H1 (cell line): ENCODE data around the gene RRAGC. TPM values are rescaled to one million over a fixed set of nuclear protein-coding genes. Genes with fewer than 3 reads are reported as not detected.

ENCODE experiments used
- CTCF ChIA-PET: fragments of 300-600 bp; sonication (Branson Sonifier 250); formaldehyde crosslinking; loops from one replicate; lab custom pipeline; 2021; ENCODE audit not compliant: partially characterized antibody; lab: Charles Lee
- POLR2A ChIA-PET: fragments of 300-600 bp; sonication (Branson Sonifier 250); formaldehyde crosslinking; loops from one replicate; lab custom pipeline; 2021; ENCODE audit warnings: inconsistent platforms; ENCODE audit not compliant: partially characterized antibody; lab: Charles Lee
- DNase-seq, 2 experiments: peaks; one replicate each; pipeline versions ENCODE4 v3.0.0 to v3.0.0-alpha.2; 2010 to 2022; ENCODE audit warnings: low spot score in 2 of 2, low read depth in 1 of 2, mixed read lengths in 1 of 2
- FAIRE-seq: peaks from 2 replicates; lab custom pipeline; 2011; peaks lifted over from hg19 to GRCh38; lab: Jason Lieb, UNC
- H2AFZ ChIP-seq: 2 replicates; pipeline ENCODE4 v1.8.1; 2012; ENCODE audit warnings: low read length, inconsistent platforms
- H2AK5ac ChIP-seq: 2 replicates; pipeline ENCODE4 v1.6.1; 2013; ENCODE audit warnings: low read depth, low read length
- H2BK120ac ChIP-seq: replicated peaks from 2 replicates; pipeline ENCODE3; 2013; ENCODE audit warnings: low read depth, low read length, inconsistent platforms
- H2BK12ac ChIP-seq: 2 replicates; pipeline ENCODE4 v1.6.1; 2013; ENCODE audit warnings: low read depth, low read length
- H2BK15ac ChIP-seq: 2 replicates; pipeline ENCODE4 v1.6.1; 2013; ENCODE audit warnings: low read length
- H2BK20ac ChIP-seq: 2 replicates; pipeline ENCODE4 v1.6.1; 2013; ENCODE audit warnings: low read length
- H2BK5ac ChIP-seq: 2 replicates; pipeline ENCODE4 v1.6.1; 2013; ENCODE audit warnings: low read depth, low read length
- H3K14ac ChIP-seq: 2 replicates; pipeline ENCODE4 v1.6.1; 2013; ENCODE audit warnings: inconsistent platforms; ENCODE audit not compliant: insufficient read length
- H3K18ac ChIP-seq: 2 replicates; pipeline ENCODE4 v1.6.1; 2013; ENCODE audit warnings: low read length; ENCODE audit errors: extremely low read depth
- H3K23ac ChIP-seq: 2 replicates; pipeline ENCODE4 v1.6.1; 2013; ENCODE audit warnings: inconsistent platforms; ENCODE audit not compliant: insufficient read length
- H3K23me2 ChIP-seq: 2 replicates; pipeline ENCODE4 v1.6.1; 2013; ENCODE audit warnings: low read depth, low read length
- H3K27ac ChIP-seq: 2 replicates; pipeline ENCODE4 v1.6.1; 2011; ENCODE audit warnings: low read depth, low read length, inconsistent platforms
- H3K27me3 ChIP-seq, 4 experiments: replicated peaks in 1 of 4; 1 replicate in 1 of 4; 2 replicates in 3 of 4; pipeline versions ENCODE4 v1.6.1 to v1.8.1; 2011 to 2013; ENCODE audit warnings: low read length in 3 of 4, mild to moderate bottlenecking in 3 of 4, inconsistent platforms in 2 of 4, mixed read lengths in 2 of 4, moderate library complexity in 1 of 4; ENCODE audit not compliant: control insufficient read depth in 3 of 4, insufficient read depth in 3 of 4; ENCODE audit errors: extremely low read depth in 1 of 4
- H3K36me3 ChIP-seq, 4 experiments: 2 replicates each; pipeline versions ENCODE4 v1.6.1 to v1.8.1; 2011 to 2013; ENCODE audit warnings: mild to moderate bottlenecking in 4 of 4, low read length in 3 of 4, moderate library complexity in 2 of 4, control low read depth in 1 of 4, inconsistent platforms in 1 of 4; ENCODE audit not compliant: insufficient read depth in 4 of 4, control insufficient read depth in 2 of 4
- H3K4ac ChIP-seq: replicated peaks from 2 replicates; pipeline ENCODE3; 2013; ENCODE audit warnings: low read length, low read depth, mixed read lengths, inconsistent platforms; ENCODE audit not compliant: insufficient read length
- H3K4me1 ChIP-seq, 4 experiments: replicated peaks in 1 of 4; 1 replicate in 1 of 4; 2 replicates in 3 of 4; pipeline versions ENCODE4 v1.6.1 to v1.8.1; 2011 to 2013; ENCODE audit warnings: low read length in 3 of 4, inconsistent platforms in 2 of 4, mixed read lengths in 1 of 4; ENCODE audit not compliant: insufficient read depth in 4 of 4, control insufficient read depth in 3 of 4
- H3K4me2 ChIP-seq, 2 experiments: 2 replicates each; pipeline versions ENCODE4 v1.6.1 to v1.8.1; 2011 to 2013; ENCODE audit warnings: low read depth in 2 of 2, low read length in 2 of 2, control low read depth in 1 of 2, inconsistent platforms in 1 of 2, mild to moderate bottlenecking in 1 of 2; ENCODE audit not compliant: insufficient read depth in 1 of 2
- H3K4me3 ChIP-seq, 4 experiments: fragments of 200-600, 300-600 bp in 1 of 4; sonication (generic), shearing (Covaris generic), sonication (Bioruptor Twin) in 1 of 4; 2 replicates each; pipeline versions ENCODE4 v1.5.1 to v1.8.1; 2011 to 2016; ENCODE audit warnings: low read length in 4 of 4, low read depth in 3 of 4, control low read depth in 2 of 4, inconsistent platforms in 2 of 4, mild to moderate bottlenecking in 2 of 4, mixed read lengths in 1 of 4, moderate library complexity in 1 of 4; ENCODE audit not compliant: insufficient read depth in 2 of 4; ENCODE audit errors: extremely low read depth in 1 of 4
- H3K56ac ChIP-seq: replicated peaks from 2 replicates; pipeline ENCODE3; 2013; ENCODE audit warnings: low read depth, mild to moderate bottlenecking, mixed read lengths, low read length, inconsistent platforms; ENCODE audit not compliant: insufficient read length
- H3K79me1 ChIP-seq: 2 replicates; pipeline ENCODE4 v1.6.1; 2013; ENCODE audit warnings: low read depth, low read length, control low read depth
- H3K79me2 ChIP-seq, 2 experiments: 2 replicates each; pipeline versions ENCODE4 v1.6.1 to v1.8.1; 2012 to 2013; ENCODE audit warnings: low read length in 2 of 2, mild to moderate bottlenecking in 2 of 2, inconsistent platforms in 1 of 2; ENCODE audit not compliant: insufficient read depth in 2 of 2, control insufficient read depth in 1 of 2
- H3K9ac ChIP-seq, 4 experiments: replicated peaks in 1 of 4; 1 replicate in 1 of 4; 2 replicates in 3 of 4; pipeline versions ENCODE4 v1.6.1 to v1.8.1; 2011 to 2013; ENCODE audit warnings: low read depth in 3 of 4, low read length in 3 of 4, control low read depth in 2 of 4, mild to moderate bottlenecking in 2 of 4, moderate library complexity in 2 of 4, inconsistent platforms in 1 of 4; ENCODE audit errors: extremely low read depth in 1 of 4
- H3K9me3 ChIP-seq, 2 experiments: 2 replicates each; pipeline versions ENCODE4 v1.6.1 to v1.8.1; 2012 to 2013; ENCODE audit warnings: mild to moderate bottlenecking in 2 of 2, moderate library complexity in 2 of 2, control low read depth in 1 of 2, inconsistent platforms in 1 of 2, low read depth in 1 of 2, low read length in 1 of 2, mixed read lengths in 1 of 2; ENCODE audit not compliant: insufficient read depth in 2 of 2
- H4K20me1 ChIP-seq, 2 experiments: replicated peaks in 1 of 2; 2 replicates each; pipeline versions ENCODE3 to v1.8.1; 2011 to 2013; ENCODE audit warnings: inconsistent platforms in 2 of 2, low read length in 2 of 2, mild to moderate bottlenecking in 1 of 2; ENCODE audit not compliant: insufficient read depth in 2 of 2, control insufficient read depth in 1 of 2
- H4K5ac ChIP-seq: 2 replicates; pipeline ENCODE4 v1.6.1; 2013; ENCODE audit warnings: low read length, low read depth, mixed read lengths, inconsistent platforms; ENCODE audit not compliant: insufficient read length
- H4K8ac ChIP-seq: 2 replicates; pipeline ENCODE4 v1.8.0; 2013; ENCODE audit warnings: mild to moderate bottlenecking, moderate library complexity, low read length, inconsistent platforms; ENCODE audit not compliant: insufficient read depth; ENCODE audit errors: extremely low read depth
- H4K91ac ChIP-seq: replicated peaks from 2 replicates; pipeline ENCODE3; 2013; ENCODE audit warnings: low read length, mixed read lengths, inconsistent platforms; ENCODE audit not compliant: insufficient read length
- ASH2L ChIP-seq: fragments of 200-600, 300-600 bp; sonication (generic); IDR thresholded peaks from one replicate; pipeline ENCODE4 v1.7.1; 2017; ENCODE audit warnings: low read length
- CBX5 ChIP-seq: fragments of 300-800, 300-1000 bp; sonication (generic); IDR thresholded peaks from 2 replicates; pipeline ENCODE4 v1.7.1; 2016; ENCODE audit warnings: antibody characterized with exemption, low read length, low read depth
- CEBPB ChIP-seq: IDR thresholded peaks from 2 replicates; pipeline ENCODE4 v1.6.1; 2012; ENCODE audit warnings: low read depth, low read length
- GTF2F1 ChIP-seq: IDR thresholded peaks from 2 replicates; pipeline ENCODE4 v1.6.1; 2012; ENCODE audit warnings: low read depth, low read length, improper control_type of control experiment, borderline replicate concordance
- HDAC2 ChIP-seq, 2 experiments: fragments of 300-600 bp in 1 of 2; sonication (generic) in 1 of 2; IDR thresholded peaks; 2 replicates each; pipeline ENCODE4 v1.6.1; 2011 to 2012; ENCODE audit warnings: low read depth in 2 of 2, low read length in 2 of 2, mild to moderate bottlenecking in 2 of 2, moderate library complexity in 2 of 2, borderline replicate concordance in 1 of 2, inconsistent platforms in 1 of 2
- PHF8 ChIP-seq: fragments of 200-600 bp; sonication (generic); conservative IDR thresholded peaks from 2 replicates; pipeline ENCODE4 v1.7.1; 2012; ENCODE audit warnings: low read depth, mild to moderate bottlenecking, inconsistent platforms, low read length, moderate library complexity
- TAF7 ChIP-seq: optimal IDR thresholded peaks from 2 replicates; pipeline ENCODE3; 2011; ENCODE audit warnings: low read depth, mild to moderate bottlenecking, inconsistent platforms, low read length, moderate library complexity, borderline replicate concordance
- TBP ChIP-seq: IDR thresholded peaks from 2 replicates; pipeline ENCODE4 v1.6.1; 2011; ENCODE audit warnings: low read depth, low read length, improper control_type of control experiment
- TEAD4 ChIP-seq: IDR thresholded peaks from 2 replicates; pipeline ENCODE4 v1.6.1; 2012; ENCODE audit warnings: low read depth, low read length, inconsistent platforms, mixed read lengths
- ZNF274 ChIP-seq: IDR thresholded peaks from 2 replicates; pipeline ENCODE4 v1.7.0; 2012; ENCODE audit warnings: low read length, borderline replicate concordance; ENCODE audit errors: extremely low read depth
- WGBS, 2 experiments: shearing (Covaris generic) in 1 of 2; methylation state at CpG; one replicate each; pipeline versions ENCODE4 v1.1.6 to v1.1.7; 2013 to 2015; ENCODE audit warnings: low lambda C conversion rate in 2 of 2, mixed read lengths in 2 of 2, inconsistent platforms in 1 of 2, low coverage in 1 of 2, missing lambda C conversion rate in 1 of 2; ENCODE audit not compliant: insufficient replicate concordance in 2 of 2, insufficient coverage in 1 of 2, insufficient read length in 1 of 2; ENCODE audit errors: extremely low coverage in 1 of 2, missing lambda C conversion rate in 1 of 2; 5-methylcytosine and 5-hydroxymethylcytosine counted together
- polyA plus RNA-seq, 7 experiments: library from polyadenylated mRNA; depleted of rRNA in 3 of 7; stranded (reverse) in 5 of 7; unstranded in 2 of 7; fragments of >200 nt in 5 of 7; fragments of 200-250 nt in 2 of 7; gene quantifications; 1 replicate in 5 of 7; 2 replicates in 1 of 7; 4 replicates in 1 of 7; pipeline versions ENCODE4 v1.2.1 to v1.2.3, GENCODE V29; 2011 to 2013; ENCODE audit warnings: missing spikeins in 2 of 7, mixed read lengths in 2 of 7
- total RNA-seq: library from RNA; stranded (reverse); fragmentation: NEBNext Ultra II Directional; extraction: Animal tissue kit (Norgen Biotek cat#: 25700); gene quantifications from 2 replicates; pipeline ENCODE4 v1.2.1, GENCODE V29; 2021

Gene RRAGC
- total and polyA plus RNA-seq, 2 of the 8 experiments (the other 6 are each of a cell fraction or from before 2014, with no cell fraction given), result 12.0 to 16.5 TPM

- H3K9me3 ChIP-seq, result peaks cover 0 to 4% of the 10 kb centered on the region in 2 experiments; a peak in 2 of 4 replicates
- no peak overlapping the region for H3K4me3 ChIP-seq
- no peak overlapping the region for H3K27ac ChIP-seq
- no peak overlapping the region for H2BK12ac ChIP-seq
- H3K79me2 ChIP-seq, result no peaks in the 10 kb centered on the region
- POLR2A ChIA-PET, result interaction anchor here (1.4 kb wide), 1 partner anchor 31 kb away, joined by 4 read pairs; no protein-coding TSS in a partner anchor
- H3K23ac ChIP-seq, result no peak overlapping the region
- no peak overlapping the region for H3K9ac ChIP-seq
- H2BK15ac ChIP-seq, result 0 out of 2 replicates have a peak overlapping the region, but pooled peaks have one; percentile 48
- no peak overlapping the region for H2BK5ac ChIP-seq
- H3K4me1 ChIP-seq, result peaks cover 0 to 4% (median 1%) of the 10 kb centered on the region in 4 experiments; a peak in 2 of 7 replicates
- no peaks in the 10 kb centered on the region for H3K36me3 ChIP-seq
- H3K4me2 ChIP-seq, result no peak overlapping the region
- no peak overlapping the region for H3K18ac ChIP-seq
- CTCF ChIA-PET, result interaction anchor here (1.5 to 8.1 kb wide), 6 partner anchors 14 to 311 kb away, joined by 4 to 71 read pairs (median 11); no protein-coding TSS in a partner anchor
- no peak overlapping the region for H2AK5ac ChIP-seq
- DNase-seq (no peak), FAIRE-seq (no peak)
- H3K23me2 ChIP-seq, result peaks cover 4% of the 10 kb centered on the region; the same call in 1 of the 2 replicates
- TF ChIP-seq TAF7 (no peak), CEBPB (no peak), ZNF274 (no peak), CBX5 (no peak), PHF8 (no peak), ASH2L (no peak), TEAD4 (no peak), TBP (no peak), GTF2F1 (no peak), HDAC2 (IDR thresholded peaks at IDR 0.05; ENCODE audit: borderline replicate concordance in 1 of 2, low read depth in 2 of 2, low read length in 2 of 2) (no peak)
- 81% methylated on average over 1 of the region's 1 CpG; no CpG with 5 or more reads in 1 of the 2 experiments for WGBS, 2 experiments
- H3K4ac ChIP-seq, result no peak overlapping the region
- no peaks in the 10 kb centered on the region for H4K20me1 ChIP-seq
- H4K5ac ChIP-seq, result no peak overlapping the region
- no peak overlapping the region for H2BK120ac ChIP-seq
- no peak overlapping the region for H4K91ac ChIP-seq
- H4K8ac ChIP-seq, result no peak overlapping the region
- H3K14ac ChIP-seq, result no peak overlapping the region
- H3K79me1 ChIP-seq, result no peaks in the 10 kb centered on the region
- H3K56ac ChIP-seq, result no peak overlapping the region
- peaks cover 6 to 28% (median 23%) of the 10 kb centered on the region in 4 experiments for H3K27me3 ChIP-seq
- H2BK20ac ChIP-seq, result no peak overlapping the region
- no peak overlapping the region for H2AFZ ChIP-seq
These were observed 38.7 kb downstream of the RRAGC start for GRCh38 chr1:38820860-38821259.
